Medulla oblongata (tissue), 1 donor: ENCODE data around the gene CDH4.

Experiments used
- DNase-seq: peaks from one replicate; pipeline ENCODE4 v3.0.0-alpha.2; 2015; ENCODE audit errors: extremely low spot score

Gene CDH4

DNA sequence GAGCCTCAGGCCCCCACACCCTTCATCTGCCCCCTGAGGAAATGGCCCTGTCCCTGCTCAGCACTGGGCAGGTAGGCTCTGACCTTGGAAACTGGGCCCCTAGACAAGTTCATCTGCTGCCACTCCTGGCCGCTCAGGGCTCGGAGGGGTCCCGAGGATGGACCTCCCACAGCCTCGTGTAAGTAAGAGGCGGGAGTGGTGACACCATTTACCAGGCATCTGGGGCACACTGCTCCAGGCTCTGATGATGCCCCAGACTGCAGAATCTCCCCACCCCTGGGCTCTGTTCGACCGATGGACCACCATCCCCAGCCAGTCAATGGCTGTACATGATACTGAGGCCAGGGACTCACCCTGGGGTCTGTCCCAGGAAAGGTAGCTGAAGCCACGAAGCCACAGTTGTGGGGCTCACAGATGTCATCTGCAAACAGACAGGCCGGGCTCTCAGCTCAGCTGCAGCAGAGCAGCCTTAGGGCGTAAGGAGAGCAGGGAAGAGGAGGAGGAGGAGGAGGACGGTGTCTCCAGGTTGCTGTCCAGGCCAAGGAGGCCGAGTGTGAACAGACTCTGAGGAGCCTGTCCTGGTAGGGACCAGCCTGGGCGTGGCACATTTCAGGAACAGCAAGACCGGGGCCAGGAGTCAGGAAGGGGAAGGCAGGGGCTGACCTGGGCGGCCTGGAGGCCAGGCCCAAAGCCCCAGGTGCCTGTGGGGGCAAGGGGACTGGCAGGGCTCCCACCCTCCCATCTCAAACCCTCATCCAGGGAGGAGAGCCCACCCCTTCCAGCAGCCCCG lies 513.2 kb downstream of the CDH4 start:
- no peak for DNase-seq

DNA sequence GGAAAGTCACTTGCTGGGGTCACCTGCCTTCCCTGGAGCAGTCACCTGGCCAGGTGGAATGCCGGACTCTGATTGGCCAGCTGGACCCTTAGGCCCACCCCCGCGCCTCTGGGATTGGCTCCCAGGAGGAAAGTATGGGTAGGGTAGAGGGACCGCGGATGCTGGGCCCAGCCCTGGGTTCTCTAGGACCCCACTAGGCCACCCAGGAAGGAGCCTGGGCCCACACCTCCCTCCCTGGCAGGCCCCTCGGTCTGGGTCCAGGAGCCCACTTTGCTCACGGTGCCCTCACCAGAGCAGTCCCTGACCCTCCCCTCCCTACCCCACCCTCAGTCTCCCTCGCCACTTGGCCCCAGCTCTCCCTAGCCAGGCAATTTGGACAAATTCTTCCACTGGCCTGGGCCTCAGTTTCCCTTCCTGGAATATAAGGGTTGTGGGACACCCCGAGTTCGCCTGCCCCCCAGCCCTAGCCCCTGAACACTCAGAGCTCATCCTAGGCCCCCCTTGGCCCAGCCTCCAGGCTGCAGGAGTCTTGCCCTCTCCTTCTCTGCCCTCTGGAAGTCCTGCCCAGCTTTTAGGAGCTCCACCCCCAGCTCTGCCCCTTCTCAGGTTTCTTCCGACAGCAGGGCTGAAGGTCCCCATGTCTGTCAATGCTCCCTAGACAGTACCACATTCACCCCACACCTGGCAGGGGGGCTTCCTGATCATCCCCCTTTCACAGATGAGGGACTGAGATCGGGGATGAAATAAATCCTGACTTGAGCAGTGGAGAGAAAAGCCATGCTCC lies 514.0 kb downstream of the CDH4 start:
- DNase-seq, result no peak

- no peak for DNase-seq
Observed at GRCh38 chr20:61766921-61767610, 515.0 kb downstream of the CDH4 start.

DNA sequence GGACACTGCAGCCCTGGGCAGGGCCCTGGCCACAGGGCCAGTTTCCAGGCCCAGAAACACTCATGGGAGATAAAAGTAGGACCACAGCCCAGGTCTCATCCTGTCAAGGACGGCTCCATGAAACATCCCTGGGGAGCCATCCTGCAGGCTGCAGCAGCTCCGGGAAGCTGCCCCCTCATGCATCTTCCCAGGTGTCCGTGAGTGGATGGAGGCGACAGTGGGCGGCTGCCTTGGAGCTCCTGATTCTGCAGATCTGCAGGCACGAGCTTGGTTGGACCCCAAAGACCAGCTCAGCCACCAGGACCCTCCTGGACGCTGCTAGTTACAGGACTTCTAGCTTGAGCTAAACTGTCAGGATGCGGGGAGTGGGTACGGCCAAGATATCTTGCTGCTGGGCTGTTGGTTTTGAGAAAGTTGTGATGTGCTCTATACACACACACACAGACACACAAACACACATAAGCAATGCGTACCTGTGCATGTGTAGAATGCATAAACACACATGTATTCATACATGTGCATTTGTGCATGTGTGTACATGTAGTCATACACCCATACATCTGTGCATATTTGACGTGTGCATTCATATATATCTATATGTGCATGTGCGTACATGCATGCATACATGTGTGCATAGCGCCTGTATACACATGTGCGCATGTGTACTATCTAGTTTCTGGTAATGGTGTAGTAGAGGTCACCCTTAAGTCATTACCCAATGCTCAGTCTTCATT lies 515.9 kb downstream of the CDH4 start:
- no peak for DNase-seq

GRCh38 chr20:61768571-61769285 lies 516.7 kb downstream of the CDH4 start:
- DNase-seq, result no peak

DNA sequence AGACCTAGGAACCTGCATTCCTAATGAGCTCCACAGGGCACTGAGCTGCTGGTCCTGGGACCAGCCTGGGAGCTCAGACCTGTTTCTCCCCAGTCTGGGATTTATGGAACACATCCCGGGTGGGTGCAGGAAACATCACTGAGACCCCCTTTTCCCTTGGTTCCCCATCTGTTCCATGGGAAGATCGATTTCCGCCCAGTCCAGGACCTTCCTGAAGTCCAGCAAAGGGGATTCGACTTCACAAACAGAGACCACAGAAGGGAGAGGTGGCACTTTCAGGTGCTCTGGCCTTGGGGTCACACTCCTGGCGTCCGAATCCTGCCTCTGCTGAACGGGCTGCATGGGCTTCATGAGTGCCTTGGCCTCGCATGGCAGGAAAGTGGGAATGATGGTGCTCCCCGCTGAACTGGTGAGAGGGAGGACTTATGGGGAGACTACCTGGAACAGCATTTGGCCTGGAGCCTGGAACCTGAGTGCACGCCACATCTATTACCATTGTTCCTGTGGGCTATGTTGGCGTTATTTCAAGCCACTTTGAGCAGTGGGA lies 517.3 kb downstream of the CDH4 start:
- DNase-seq, result no peak

DNA sequence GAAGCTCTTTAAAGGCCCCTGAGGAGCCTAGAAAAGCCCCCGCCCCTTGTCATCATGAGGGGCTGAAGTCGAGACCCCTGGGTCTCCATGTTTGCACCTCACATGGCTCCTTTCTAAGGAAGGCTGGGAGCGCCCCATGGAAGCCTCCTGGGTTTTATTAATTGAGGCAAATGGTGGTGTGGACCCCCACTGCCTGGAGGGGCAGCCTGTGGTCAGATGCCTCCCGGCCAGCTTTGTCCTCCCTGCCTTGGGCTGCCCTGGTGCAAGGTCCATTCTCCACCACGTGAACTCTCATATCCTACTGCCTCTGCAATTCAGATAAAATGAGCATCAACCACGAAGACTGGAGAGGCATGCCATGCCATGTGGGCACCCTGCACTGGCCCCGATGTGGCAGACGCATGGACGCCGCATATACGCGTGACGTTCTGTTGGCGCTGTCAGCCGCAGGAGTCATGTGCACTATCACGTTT lies 518.1 kb downstream of the CDH4 start:
- no peak for DNase-seq

DNA sequence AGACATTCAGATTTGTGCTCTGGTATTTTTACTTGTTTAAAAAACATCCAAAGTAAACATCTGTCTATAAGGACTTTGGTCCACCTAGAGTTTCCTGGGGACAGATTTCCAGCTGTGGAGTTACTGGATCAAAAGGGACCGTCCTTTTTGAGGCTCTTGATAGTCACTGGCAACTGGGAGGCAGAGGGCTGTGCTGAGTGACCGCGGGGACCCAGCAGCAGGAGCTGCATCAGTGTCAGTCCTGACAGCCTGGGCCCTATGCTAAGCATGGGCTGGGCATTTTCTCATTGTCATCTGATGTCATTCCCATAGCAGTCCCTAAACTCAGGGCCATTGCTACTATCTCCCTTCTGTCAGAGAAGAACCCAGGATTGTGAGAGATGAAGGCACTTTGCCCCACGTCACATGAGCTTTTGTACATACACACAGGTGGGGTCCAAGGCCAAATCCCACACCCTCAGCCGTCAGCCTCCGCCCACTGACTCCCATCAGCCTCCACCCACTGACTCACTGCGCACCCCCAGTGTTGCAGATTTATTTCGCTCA lies 519.8 kb downstream of the CDH4 start:
- DNase-seq, result no peak

DNA sequence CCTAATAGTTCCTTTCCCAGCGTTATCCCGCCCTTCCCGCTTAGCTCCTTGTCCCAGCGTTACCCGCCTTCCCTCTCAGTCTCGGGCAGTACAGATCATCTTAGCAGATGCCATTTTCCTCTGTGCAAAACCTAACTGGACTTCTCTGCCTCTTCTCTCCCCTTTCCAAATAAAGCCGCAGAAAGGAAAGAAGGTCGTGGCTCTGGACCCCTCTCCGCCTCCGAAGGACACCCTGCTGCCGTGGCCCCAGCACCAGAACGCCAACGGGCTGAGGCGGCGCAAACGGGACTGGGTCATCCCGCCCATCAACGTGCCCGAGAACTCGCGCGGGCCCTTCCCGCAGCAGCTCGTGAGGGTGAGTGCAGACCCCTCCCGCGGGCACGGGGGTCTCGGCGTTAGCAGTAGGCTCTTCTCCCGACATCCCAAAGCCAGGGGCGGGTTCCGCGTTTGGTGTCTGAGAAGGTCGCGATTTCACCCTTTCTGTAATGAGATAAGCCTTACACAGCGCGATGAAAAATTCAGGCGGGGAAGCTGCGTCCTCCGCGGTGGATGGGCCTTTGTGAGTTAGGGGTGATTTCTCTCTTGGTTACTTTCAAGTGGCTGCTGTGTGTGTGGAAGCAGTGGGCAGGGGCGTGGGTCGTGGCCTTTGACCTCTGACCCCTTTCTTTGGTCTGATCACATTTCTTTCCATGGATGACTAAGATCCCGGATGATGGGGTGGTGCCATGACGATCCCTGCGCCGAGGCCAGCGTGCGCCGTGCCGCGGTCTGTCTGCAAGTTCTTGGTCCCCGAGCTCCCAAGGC lies 521.0 kb downstream of the CDH4 start:
- DNase-seq, result no peak

- DNase-seq, result no peak
Observed at GRCh38 chr20:61773926-61774587, 522.0 kb downstream of the CDH4 start.

DNA sequence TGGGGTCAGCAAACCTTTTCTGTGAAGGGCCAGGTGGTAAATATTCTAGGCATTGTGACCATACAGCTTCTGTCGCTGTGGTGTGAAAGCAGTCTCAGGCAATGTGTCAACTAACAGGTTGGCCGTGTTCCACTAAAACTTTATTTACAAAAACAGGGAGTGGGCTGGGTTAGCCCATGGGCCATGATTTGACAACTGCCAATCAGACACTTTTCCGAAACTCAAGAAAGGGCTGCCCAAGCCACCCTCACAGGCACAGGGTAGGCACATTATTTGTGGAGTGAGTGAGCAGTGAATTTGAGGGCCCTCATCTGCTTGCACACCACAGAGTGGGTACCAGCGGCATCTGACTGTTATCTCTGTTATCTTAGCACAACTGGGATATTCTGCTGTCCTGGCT lies 523.4 kb downstream of the CDH4 start:
- DNase-seq, result no peak

GRCh38 chr20:61776491-61777075 lies 524.5 kb downstream of the CDH4 start:
- no peak for DNase-seq

GRCh38 chr20:61777773-61778494 lies 525.9 kb downstream of the CDH4 start:
- DNase-seq, result no peak

DNA sequence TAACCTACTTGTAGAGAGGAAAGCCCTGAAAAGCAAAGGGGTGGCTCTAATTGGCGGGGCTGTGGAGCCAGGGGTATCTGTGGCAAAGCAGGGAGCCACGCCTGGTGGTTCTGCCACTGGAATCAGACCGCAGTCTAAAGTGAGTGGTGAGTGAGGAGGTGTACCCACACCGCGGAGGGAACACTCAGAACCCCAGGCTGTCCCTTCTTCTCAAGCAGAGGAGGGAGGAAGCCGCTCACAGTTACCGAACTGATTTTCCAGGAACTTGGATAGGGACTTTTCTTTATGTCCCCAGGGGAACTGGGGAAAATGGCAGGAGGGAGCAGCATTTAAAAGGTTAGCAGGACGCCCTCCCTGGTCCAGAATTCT lies 526.4 kb downstream of the CDH4 start:
- DNase-seq, result no peak

GRCh38 chr20:61779176-61779965 lies 527.3 kb downstream of the CDH4 start:
- no peak for DNase-seq

DNA sequence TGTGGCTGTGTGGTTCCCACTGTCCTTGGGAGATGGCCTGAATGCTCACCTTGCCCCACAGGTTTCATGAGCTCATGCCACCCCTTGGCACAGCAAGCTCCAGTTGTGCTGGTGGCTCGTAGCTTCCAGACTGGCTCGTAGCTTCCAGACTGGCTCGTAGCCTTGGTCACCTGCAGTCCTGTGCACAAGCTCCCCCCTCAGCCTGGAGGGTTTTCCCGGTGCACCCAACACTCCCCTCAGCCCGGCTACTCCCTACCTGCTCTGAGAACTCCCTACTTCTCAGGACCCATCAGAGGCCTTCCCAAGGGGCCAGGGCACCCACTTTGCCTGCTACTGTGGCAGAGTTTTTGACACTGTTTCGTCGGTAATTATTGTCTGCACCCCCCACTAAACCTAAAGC lies 528.0 kb downstream of the CDH4 start:
- no peak for DNase-seq
